HEK293T (cell line): Measurements from ENCODE around the gene C2CD3.

ENCODE experiments used
- ARNT ChIP-seq: fragments of 450-650 bp; IDR thresholded peaks from 2 replicates; pipeline ENCODE4 v1.6.1; 2017; ENCODE audit warnings: mild to moderate bottlenecking
- BHLHE40 ChIP-seq: fragments of 450-650 bp; IDR thresholded peaks from 2 replicates; pipeline ENCODE4 v1.6.1; 2016; ENCODE audit warnings: mild to moderate bottlenecking, moderate library complexity, borderline replicate concordance
- FOXA1 ChIP-seq: fragments of 450-650 bp; IDR thresholded peaks from 2 replicates; pipeline ENCODE4 v1.6.1; 2016; ENCODE audit warnings: mild to moderate bottlenecking
- FOXM1 ChIP-seq: fragments of 450-650 bp; IDR thresholded peaks from 2 replicates; pipeline ENCODE4 v1.6.1; 2017; ENCODE audit warnings: mild to moderate bottlenecking, borderline replicate concordance
- HDGF ChIP-seq: fragments of 450-650 bp; IDR thresholded peaks from 2 replicates; pipeline ENCODE4 v1.6.1; 2017; ENCODE audit warnings: antibody characterized with exemption, borderline replicate concordance
- L3MBTL2 ChIP-seq: fragments of 450-650 bp; conservative IDR thresholded peaks from 2 replicates; pipeline ENCODE4 v1.6.1; 2016; ENCODE audit warnings: mild to moderate bottlenecking
- LEF1 ChIP-seq: fragments of 450-650 bp; IDR thresholded peaks from 2 replicates; pipeline ENCODE4 v1.6.1; 2017; ENCODE audit warnings: mild to moderate bottlenecking, borderline replicate concordance
- NFRKB ChIP-seq: fragments of 450-650 bp; IDR thresholded peaks from 2 replicates; pipeline ENCODE4 v1.6.1; 2016; ENCODE audit warnings: mild to moderate bottlenecking, moderate library complexity
- SP1 ChIP-seq: fragments of 450-650 bp; IDR thresholded peaks from 2 replicates; pipeline ENCODE4 v1.6.1; 2017
- SUZ12 ChIP-seq: fragments of 450-650 bp; IDR thresholded peaks from 2 replicates; pipeline ENCODE4 v1.6.1; 2016; ENCODE audit warnings: mild to moderate bottlenecking
- TARDBP ChIP-seq: fragments of 450-650 bp; IDR thresholded peaks from 2 replicates; pipeline ENCODE4 v1.6.1; 2016

GRCh38 chr11:74013141-74013540, 157.7 kb downstream of the C2CD3 start:
- TF ChIP-seq NFRKB (no peak), FOXA1 (no peak), ARNT (no peak), L3MBTL2 (no peak), SP1 (no peak), TARDBP (no peak), BHLHE40 (no peak), FOXM1 (no peak), SUZ12 (no peak), HDGF (no peak), LEF1 (no peak)
